Stimulated activated CD4-positive, alpha-beta T cell treated with anti-CD3 and anti-CD28 coated beads, Interleukin-12 subunit alpha, Interleukin-12 subunit beta, amount 100 ng/mL, for 24 hours (primary cell): ENCODE results near the gene EPHB3.

Source experiments
- DNase-seq, 2 experiments: peaks; one replicate each; pipeline ENCODE4 v3.0.0-alpha.2; 2020; ENCODE audit warnings: low read depth in 2 of 2

EPHB3 gene

GRCh38 chr3:184563941-184564684, 2.5 kb downstream of the EPHB3 start:
- no peak for DNase-seq

- no peak for DNase-seq
Measured at GRCh38 chr3:184564685-184565385, 3.2 kb downstream of the EPHB3 start.

- DNase-seq, result no peak
Measured at GRCh38 chr3:184565421-184566211, 4.0 kb downstream of the EPHB3 start.

- no peak for DNase-seq
Measured at GRCh38 chr3:184566441-184567414, 5.1 kb downstream of the EPHB3 start.

GRCh38 chr3:184567946-184568559, 6.5 kb downstream of the EPHB3 start:
- no peak for DNase-seq

- DNase-seq, result no peak
Measured at GRCh38 chr3:184568560-184568923, 7.0 kb downstream of the EPHB3 start.

- no peak for DNase-seq
Measured at GRCh38 chr3:184568924-184569829, 7.6 kb downstream of the EPHB3 start.

GRCh38 chr3:184570035-184570434, 8.4 kb downstream of the EPHB3 start:
- DNase-seq, result no peak

- no peak for DNase-seq
Measured at GRCh38 chr3:184570489-184570888, 8.9 kb downstream of the EPHB3 start.

GRCh38 chr3:184571750-184572377, 10.3 kb downstream of the EPHB3 start:
- no peak for DNase-seq

- DNase-seq, result no peak
Measured at GRCh38 chr3:184572633-184573270, 11.2 kb downstream of the EPHB3 start.

- DNase-seq, result no peak
Measured at GRCh38 chr3:184574515-184575417, 13.2 kb downstream of the EPHB3 start.

- no peak for DNase-seq
Measured at GRCh38 chr3:184575701-184576100, 14.1 kb downstream of the EPHB3 start.

GRCh38 chr3:184576457-184577240, 15.1 kb downstream of the EPHB3 start:
- no peak for DNase-seq

- DNase-seq, result no peak
Measured at GRCh38 chr3:184577546-184577945, 16.0 kb downstream of the EPHB3 start.

GRCh38 chr3:184578218-184578617, 16.6 kb downstream of the EPHB3 start:
- no peak for DNase-seq

- no peak for DNase-seq
Measured at GRCh38 chr3:184578822-184579221, 17.2 kb downstream of the EPHB3 start.
